GM06990 (cell line): ENCODE data around the gene BAHCC1.
"Not testable (repeated sequence)": the region's sequence is repeated elsewhere in the genome, so short reads cannot be mapped to it uniquely, and the experiment has no call there.

Experiments
- DNase-seq: peaks from one replicate; pipeline ENCODE4 v3.0.0-alpha.2; 2011; ENCODE audit not compliant: insufficient read length; ENCODE audit errors: extremely low read depth
- H3K27me3 ChIP-seq: replicated peaks from 2 replicates; pipeline ENCODE4 v1.6.0; 2011; ENCODE audit warnings: low read length; ENCODE audit not compliant: control insufficient read depth, insufficient read depth
- H3K36me3 ChIP-seq: 2 replicates; pipeline ENCODE4 v1.5.1; 2011; ENCODE audit warnings: low read length; ENCODE audit not compliant: control insufficient read depth, insufficient read depth
- H3K4me3 ChIP-seq: replicated peaks from 2 replicates; pipeline ENCODE4 v1.5.1; 2011; ENCODE audit warnings: low read depth, mild to moderate bottlenecking, control low read depth, low read length
- TF ChIP-seq, protein P1 (sequence below): IDR thresholded peaks from 2 replicates; pipeline ENCODE4 v1.5.1; 2011; ENCODE audit warnings: low read length, control low read depth, mild to moderate bottlenecking, inconsistent platforms; ENCODE audit not compliant: insufficient read depth, poor library complexity, severe bottlenecking

BAHCC1 gene

DNA sequence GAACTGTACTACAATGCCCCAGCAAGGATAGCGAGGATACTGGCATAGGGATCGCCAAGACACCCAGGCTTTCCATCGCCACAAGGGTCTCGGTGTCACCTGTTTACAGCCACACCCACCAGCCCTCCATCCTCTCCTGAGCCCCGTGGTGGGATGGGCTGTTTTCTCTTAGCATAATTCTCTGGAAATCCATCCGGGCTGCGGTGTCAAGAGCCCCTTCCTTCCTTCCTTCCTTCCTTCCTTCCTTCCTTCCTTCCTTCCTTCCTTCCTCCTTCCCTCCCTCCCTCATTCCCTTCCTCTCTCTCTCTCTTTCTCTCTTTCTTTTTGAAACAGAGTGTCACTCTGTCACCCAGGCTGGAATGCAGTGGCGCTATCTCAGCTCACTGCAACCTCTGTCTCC, 36.0 kb upstream of the BAHCC1 start:
- DNase-seq = no peak
- no peaks in the 10 kb centered on the region for H3K36me3 ChIP-seq
- TF ChIP-seq, protein P1, sequence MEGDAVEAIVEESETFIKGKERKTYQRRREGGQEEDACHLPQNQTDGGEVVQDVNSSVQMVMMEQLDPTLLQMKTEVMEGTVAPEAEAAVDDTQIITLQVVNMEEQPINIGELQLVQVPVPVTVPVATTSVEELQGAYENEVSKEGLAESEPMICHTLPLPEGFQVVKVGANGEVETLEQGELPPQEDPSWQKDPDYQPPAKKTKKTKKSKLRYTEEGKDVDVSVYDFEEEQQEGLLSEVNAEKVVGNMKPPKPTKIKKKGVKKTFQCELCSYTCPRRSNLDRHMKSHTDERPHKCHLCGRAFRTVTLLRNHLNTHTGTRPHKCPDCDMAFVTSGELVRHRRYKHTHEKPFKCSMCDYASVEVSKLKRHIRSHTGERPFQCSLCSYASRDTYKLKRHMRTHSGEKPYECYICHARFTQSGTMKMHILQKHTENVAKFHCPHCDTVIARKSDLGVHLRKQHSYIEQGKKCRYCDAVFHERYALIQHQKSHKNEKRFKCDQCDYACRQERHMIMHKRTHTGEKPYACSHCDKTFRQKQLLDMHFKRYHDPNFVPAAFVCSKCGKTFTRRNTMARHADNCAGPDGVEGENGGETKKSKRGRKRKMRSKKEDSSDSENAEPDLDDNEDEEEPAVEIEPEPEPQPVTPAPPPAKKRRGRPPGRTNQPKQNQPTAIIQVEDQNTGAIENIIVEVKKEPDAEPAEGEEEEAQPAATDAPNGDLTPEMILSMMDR = no peak
- no peak overlapping the region for H3K4me3 ChIP-seq
- no peaks in the 10 kb centered on the region; the same call in 1 of the 2 replicates for H3K27me3 ChIP-seq

DNA sequence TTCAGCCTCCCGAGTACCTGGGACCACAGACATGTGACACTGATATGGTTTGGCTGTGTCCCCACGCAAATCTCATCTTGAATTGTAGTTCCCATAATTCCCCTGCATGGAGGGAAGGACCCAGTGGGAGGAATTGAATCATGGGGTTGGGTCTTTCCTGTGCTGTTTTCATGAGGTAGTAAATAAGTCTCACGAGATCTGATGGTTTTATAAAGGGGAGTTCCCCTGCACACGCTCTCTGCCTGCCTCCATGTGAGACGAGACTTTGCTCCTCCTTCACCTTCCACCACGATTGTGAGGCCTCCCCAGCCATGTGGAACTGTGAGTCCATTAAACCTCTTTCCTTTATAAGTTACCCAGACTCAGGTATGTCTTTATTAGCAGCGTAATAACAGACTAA, 33.3 kb upstream of the BAHCC1 start:
- not testable (repeated sequence) for H3K4me3 ChIP-seq, DNase-seq, H3K36me3 ChIP-seq, H3K27me3 ChIP-seq

DNA sequence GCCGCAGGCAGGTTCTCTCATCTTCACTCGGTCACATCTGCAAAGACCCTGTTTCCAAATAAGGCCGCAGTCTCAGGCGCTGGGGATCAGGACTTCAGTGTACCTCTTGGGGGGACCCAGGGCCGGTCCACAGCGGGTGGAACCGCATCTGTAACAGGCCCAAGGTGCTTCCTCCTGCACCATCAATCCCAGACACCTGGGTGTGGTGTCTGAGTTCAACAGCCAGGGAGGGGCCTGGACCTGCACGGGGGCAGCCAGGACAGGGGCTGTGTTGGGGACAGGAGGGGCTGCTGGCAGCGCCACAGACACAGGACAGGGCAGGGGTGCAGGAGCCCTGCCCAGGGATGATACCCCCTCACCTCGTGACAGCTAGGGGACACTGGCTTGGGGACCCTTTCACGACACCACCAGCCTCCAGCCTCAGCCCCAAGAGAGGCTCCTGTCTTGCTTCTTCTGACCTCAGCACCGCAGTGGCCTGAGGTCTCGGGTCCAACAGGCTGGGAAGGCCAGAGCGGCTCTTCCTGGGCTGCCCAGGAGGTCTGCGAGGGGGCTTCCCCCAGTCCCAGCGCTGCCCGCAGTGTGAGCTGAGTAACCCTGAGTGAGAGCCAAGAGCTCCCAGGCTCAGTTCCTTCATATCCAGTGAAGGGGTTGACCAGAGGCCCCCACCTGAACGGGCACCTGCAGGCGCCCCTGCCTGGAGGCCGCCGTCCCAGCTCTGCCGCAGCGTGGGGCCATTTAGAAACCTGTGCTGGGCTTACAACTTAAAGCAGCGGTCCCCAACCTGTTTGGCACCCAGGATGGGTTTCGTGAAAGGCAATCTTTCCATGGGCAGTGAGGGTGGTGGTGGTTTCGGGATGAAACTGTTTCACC, 30.7 kb upstream of the BAHCC1 start:
- Histone ChIP-seq H3K27me3 (peaks cover 1% of the 10 kb centered on the region), H3K4me3 (no peak overlapping the region), H3K36me3 (no peaks in the 10 kb centered on the region)
- TF ChIP-seq, protein P1 = no peak
- no peak for DNase-seq

DNA sequence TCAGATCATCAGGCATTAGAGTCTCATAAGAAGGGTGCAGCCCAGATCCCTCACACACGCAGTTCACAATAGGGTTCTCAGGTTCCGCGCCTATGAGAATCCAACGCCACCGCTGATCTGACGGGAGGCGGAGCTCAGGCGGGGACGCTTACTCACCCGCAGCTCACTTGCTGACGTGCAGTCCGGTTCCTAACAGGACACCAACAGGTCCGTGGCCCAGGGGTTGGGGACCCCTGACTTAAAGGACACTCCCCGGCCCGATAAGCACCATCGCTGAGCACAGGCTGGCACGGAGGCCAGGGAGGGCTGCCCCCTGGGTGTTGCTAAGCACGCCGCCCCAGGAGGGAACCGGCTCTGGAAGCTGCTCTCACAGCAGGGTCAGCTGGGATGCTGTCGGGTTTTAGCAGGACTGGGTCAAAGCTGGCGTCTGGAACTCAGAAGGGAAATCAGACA, 30.1 kb upstream of the BAHCC1 start:
- TF ChIP-seq, protein P1 = no peak
- Histone ChIP-seq H3K4me3 (no peak overlapping the region), H3K36me3 (no peaks in the 10 kb centered on the region), H3K27me3 (peaks cover 1% of the 10 kb centered on the region)
- no peak for DNase-seq

DNA sequence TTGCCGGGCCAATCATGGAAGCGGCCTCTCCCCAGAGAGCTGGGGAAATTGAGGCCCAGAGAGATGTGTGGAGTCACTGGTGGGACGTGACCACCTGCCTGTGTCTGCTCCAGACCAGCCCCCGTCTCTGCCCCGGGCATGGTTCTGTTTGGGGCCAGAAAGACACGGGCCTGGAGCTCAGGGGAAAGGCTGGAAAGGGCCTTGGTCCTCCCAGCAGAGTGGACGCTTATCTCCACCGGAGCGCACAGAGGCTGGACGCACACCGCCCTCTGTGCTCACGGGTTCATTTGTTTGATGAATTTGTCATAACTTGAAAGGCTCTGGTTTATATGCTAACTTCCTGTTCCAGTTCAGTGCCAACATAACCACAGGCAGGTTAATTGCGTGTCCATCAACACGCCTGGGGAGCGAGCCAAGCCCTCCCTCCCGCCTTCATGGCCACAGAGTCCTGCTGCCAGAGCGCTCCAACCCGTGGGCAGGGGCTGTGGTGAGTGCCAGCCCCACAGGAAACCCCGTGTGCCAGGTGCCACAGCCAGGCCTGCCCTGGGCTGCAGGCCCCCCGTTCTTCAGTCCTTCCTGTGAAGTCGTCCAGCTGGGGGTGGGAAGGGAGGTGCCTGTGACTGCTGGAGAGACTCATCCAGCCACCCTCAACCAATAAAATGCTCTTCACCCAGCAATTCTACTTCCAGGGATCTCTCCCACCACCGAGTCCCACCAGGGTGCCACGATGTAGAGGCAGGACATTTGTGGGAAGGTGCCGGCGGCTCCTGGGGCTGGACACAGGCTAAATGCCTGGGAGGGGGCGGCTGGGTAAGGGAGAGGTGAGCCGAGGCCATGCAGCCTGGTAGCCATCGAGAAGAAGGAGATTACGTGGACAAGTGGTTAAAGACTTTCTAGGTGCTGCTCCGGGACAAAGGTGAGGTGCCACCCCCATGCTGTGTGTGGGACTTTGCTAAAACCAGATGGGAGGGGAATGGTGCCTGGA, 29.4 kb upstream of the BAHCC1 start:
- H3K27me3 ChIP-seq = peaks cover 1% of the 10 kb centered on the region
- H3K36me3 ChIP-seq = no peaks in the 10 kb centered on the region
- TF ChIP-seq, protein P1 = no peak
- DNase-seq = no peak
- H3K4me3 ChIP-seq = no peak overlapping the region

DNA sequence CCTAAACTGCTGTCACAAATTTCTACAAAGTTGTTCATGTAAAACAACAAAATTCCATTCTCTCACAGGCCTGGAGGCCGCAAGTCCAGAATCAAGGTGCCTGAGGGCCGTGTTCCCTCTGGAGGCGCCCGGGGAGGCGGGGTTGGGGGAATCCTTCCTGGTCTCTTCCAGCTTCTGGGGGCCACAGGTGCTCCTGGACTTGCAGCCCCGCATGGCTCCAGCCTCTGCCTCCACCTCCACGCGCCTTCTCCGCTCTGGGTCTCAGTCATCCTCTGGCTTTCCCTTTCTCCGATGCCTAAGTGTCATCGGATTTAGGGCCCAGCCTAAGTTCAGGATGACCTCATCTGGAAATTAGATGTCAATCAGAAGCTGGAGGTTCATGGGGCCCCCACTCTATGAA, 28.6 kb upstream of the BAHCC1 start:
- no peak overlapping the region for H3K4me3 ChIP-seq
- no peak for DNase-seq
- TF ChIP-seq, protein P1 = no peak
- H3K27me3 ChIP-seq = peaks cover 1% of the 10 kb centered on the region
- H3K36me3 ChIP-seq = no peaks in the 10 kb centered on the region
